HG02943 (cell line): ENCODE data around the gene ACOT7.
"Not testable (repeated sequence)": the region's sequence is repeated elsewhere in the genome, so short reads cannot be mapped to it uniquely, and the experiment has no call there.

Source experiments
- ATAC-seq: cut with Tn5 transposase; IDR thresholded peaks from one replicate; pipeline ENCODE4 v1.9.1; 2021; ENCODE audit warnings: mild to moderate bottlenecking, low read depth, moderate library complexity; ENCODE audit not compliant: unreplicated experiment

Gene ACOT7

GRCh38 chr1:6365047-6365446 is 28.5 kb downstream of the ACOT7 start:
- ATAC-seq, result no peak

DNA sequence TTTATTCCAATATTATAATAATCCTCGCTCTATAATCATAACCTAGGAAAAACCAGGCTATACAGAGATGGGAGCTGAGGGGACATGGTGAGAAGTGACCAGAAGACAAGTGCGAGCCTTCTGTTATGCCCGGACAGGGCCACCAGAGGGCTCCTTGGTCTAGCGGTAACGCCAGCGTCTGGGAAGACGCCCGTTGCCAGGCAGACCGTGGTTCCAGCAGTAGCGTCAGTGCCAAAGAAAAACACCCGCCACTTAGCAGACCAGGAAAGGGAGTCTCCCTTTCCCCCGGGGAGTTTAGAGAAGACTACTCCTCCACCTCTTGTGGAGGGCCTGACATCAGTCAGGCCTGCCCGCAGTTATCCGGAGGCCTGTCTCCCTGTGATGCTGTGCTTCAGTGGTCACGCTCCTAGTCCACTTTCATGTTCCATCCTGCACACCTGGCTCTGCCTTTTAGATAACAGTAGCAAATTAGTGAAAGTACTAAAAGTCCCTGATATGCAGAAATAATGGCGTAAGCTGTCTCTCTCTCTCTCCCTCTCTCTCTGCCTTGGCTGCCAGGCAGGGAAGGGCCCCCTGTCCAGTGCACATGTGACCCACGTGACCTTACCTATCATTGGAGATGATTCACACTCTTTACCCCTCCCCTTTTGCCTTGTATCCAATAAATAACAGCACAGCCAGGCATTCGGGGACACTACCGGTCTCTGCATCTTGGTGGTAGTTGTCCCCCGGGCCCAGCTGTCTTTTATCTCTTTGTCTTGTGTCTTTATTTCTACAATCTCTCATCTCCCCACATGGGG is 30.3 kb downstream of the ACOT7 start:
- ATAC-seq, result not testable (repeated sequence)

DNA sequence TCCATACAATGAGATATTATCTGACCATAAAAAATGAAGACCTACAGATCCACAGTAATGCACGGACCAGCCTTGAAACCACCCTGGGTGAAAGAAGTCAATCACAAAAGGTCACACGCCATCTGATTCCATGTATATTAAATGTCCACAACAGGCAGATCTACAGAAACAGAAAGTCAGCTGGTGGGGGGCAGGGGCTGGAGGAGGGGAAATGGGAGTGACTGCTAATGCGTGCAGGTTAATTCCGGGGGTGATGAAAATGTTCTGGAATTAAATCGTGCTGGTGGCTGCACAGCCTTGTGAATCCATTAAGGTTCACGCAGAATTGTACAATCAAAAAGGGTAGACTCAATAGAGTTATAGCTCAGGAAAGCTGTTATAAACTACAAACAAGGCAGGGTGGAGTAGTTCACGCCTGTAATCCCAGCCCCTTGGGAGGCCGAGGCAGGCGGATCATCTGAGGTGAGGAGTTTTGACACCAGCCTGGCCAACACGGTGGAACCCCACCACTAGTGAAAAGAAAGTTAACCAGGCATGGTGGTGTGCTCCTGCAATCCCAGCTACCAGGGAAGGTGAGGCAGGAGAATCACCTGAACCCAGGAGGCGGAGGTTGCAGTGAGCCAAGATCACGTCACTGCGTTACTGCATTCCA is 32.3 kb downstream of the ACOT7 start:
- ATAC-seq, result no peak

DNA sequence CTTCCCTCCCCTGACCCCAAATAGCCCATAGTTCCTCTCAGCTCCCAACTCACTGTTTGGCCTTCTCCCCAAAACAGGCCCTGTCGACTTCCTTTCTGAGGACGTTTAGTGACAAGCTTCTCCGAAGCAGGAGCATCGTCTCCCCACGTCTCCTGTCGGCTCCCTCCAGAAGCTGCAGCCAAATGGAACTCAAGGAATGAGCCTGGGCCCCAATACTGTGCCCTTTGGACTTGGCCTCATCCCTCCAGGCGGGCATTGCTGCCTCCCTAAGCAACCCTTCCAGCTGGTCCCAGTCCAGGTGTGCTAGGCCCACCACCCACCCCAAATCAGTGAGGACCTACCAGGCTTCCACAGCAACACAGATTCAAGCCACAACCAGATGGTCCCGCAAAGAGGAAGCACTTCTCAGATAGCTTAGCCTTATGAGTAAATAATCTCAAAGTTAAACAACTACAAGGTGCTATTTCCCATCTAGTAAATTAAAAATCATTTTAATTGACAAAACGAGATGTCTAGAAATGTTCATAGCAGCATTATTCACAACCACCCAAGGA is 33.0 kb downstream of the ACOT7 start:
- no peak for ATAC-seq

DNA sequence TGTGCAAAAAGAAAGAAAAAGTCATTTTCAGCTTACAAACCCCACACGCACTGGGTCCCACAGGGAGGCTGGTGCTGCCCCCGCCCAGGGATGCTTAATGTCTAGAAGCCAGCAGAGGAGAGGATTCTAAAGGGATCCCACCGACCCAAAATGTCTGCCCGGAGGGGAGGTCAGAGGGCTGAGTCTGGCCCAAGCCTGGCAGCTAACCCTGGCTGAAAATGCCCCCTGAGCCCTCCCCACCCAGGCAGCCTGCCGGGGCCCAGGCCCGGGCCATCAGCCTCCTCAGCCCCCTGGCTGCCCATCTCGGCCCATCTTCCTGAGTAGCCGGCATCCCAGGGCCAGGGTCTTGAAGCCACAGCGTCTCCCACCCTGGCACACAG is 33.5 kb downstream of the ACOT7 start:
- ATAC-seq, result no peak

GRCh38 chr1:6359216-6360116 is 34.1 kb downstream of the ACOT7 start:
- ATAC-seq, result no peak

DNA sequence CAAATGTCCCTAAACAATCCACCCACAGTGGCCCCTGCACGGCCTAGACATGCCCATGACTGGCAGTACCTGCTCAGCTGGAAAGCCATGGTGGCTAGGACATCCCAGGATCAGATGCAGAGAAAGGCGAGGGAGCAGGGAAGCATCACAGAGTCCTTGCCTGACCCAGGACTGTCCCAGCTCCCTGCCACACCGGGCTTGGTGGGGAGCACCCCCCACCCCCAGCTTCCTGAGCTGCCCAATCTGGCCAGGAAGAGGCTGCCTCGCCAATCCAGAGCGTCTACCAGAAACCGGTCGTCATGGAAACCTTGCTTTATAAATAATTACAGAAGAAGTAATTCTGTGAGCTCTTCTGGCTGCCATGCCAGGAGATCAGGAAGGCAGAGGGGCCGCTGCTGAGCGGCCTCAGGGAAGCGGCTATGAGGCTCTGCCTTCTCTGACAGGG is 34.8 kb downstream of the ACOT7 start:
- ATAC-seq, result no peak

DNA sequence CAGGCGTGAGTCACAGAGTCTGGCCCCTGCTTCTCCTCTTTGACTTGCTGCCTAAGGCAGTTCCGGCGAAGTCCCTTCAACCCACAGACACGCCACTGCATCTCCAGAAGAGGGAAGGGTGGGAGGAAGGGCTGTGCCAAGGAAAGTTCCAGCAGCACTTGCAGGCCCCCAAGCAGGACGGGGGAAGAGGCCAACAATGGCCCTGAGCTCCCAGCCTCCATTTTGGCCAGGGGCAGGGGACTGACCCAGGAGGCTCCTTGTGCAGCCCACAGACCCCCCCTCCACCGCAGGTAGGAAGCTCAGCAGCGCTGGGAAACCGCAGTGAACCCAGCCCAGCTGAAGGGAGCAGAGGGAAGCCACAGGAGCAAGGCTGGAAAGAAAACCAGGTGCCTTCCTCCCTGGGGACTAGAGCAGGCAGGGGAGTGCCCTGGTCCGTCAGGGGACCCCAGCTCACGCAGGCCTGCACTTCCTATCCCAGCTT is 35.4 kb downstream of the ACOT7 start:
- no peak for ATAC-seq

DNA sequence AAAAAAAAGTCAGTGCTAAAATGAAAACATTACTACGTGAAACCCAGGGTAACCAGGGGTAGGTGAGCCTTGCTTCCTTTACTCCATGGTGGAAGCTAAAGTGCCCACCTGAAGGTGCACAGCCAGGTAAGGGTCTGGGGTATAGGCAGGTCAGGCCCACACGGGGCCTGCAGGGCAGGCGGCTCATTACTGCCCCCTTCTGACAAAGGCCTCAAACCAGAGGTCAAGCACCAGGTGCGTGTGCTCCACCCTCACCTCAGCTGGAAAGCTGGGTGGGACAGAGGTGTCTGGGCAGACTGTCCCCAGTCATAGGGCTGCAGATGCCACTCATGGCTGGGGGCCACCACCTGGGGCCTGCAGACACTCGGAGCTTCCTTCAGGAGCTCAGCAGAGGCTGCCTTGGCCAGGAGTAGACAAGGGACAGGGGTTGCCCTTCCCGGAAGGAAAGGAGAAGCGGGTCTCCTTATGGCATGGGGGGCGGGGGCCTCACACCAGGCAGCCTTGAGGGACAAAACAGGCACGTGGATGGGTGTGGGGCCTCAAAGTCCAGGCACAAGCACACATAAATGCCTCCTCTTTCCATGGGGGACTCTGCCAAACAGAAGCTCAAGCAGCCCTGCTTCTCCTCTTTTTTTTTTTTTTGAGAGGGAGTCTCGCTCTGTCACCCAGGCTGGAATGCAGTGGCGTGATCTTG is 36.2 kb downstream of the ACOT7 start:
- no peak for ATAC-seq

- ATAC-seq, result no peak
Observed at GRCh38 chr1:6355621-6356020, 37.9 kb downstream of the ACOT7 start.

GRCh38 chr1:6354659-6355317 is 38.8 kb downstream of the ACOT7 start:
- no peak for ATAC-seq

DNA sequence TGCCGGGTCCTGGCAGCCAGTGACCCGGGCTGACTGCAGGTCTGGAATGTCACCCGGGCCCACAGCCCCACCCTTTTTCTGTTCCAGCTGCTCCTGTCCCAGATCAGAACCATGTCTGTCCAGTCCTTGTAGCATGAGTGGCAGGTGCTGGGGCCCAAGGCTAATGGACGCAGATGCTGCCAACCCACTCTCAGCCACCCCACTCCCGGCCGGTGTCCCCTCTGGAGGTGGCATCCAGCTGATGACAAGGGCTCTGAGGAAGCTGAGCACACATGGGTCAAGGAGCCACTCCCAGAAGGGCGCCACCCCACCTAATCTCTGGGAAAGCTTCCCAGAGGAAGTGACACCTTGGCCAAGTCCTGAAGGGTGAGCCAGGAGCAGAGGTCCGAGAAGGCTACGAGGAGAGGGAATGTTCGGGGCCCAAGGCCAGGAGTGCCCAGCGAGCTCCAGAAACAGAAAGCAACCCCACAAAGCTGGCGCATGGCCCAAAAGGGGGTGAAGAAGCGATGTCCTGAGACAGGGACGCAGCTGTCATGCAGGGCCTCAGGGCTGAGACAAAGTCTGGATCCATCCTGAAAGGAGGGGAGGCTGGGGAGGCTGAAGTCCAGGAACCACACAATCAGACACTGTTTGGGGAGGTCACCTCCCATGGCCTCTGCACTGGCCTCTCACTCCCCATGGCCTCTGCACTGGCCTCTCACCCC is 39.5 kb downstream of the ACOT7 start:
- ATAC-seq, result no peak

DNA sequence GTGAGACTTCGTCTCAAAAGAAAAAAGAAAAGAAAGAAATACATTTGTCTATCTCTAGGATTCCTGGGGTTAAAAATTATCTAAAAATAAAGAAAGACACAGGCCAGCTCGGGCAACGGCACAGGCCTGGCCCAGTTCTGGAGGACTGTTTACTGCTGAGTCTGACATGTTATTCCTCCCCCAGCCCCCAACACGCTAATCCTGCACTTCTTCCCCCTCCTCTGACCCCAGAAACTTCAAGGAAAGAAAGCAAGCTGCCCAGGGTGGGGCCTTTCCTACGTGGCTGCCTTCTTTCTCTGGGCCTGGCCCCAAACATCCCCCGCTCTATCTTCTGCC is 40.0 kb downstream of the ACOT7 start:
- ATAC-seq, result no peak

DNA sequence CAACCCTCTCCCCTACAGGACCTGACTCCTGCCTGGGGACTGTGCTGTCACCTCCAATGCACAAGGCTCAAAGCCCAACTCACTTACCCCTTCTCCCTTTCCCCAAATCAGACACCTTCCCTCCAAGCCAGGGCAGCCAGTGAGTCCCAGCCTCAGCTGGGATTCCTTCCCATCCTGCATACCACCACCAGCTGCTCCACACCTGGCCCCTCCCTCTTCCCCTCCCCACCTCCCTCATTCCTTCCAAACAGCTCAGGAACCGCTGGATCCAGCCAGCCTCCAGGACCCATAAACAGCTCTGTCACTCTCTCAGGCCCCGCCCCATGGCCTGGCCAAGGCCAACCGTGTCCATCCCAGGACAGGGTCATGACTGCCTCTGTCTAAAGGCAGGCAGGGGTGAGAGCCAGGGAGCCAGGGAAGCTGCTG is 41.4 kb downstream of the ACOT7 start:
- no peak for ATAC-seq

DNA sequence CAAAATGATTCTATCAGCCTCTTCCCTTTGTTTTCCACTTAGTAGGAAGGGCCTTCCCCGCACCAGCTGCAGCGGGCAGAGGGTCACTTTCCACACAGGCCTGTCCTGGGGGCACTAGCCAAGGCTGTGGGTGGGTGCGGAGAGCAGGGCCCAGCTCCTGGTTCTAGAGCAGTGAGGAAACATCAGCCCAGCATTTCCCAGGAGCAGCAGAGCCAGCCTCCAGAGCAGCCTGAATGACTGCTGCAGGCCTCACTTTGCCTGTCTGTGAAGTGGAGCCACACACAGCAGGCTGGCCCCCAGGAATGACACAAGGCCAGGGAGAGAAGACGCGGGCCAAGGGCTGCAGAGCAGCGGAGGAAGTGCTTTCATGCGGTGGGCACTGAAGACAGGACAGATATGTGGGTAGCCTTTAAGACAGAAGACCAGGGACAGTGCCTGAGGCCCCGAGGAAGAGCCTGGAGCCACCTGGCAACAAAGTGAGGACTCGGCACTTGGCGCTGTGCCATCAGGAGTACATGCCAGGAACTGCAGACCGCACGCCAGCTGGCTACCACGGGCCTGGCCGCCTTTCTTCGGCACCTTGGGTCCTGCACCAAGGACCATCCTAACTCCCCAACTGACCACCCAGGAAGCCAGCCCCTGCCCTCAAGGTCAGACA is 42.0 kb downstream of the ACOT7 start:
- no peak for ATAC-seq

- no peak for ATAC-seq
Observed at GRCh38 chr1:6350416-6351088, 43.0 kb downstream of the ACOT7 start.

DNA sequence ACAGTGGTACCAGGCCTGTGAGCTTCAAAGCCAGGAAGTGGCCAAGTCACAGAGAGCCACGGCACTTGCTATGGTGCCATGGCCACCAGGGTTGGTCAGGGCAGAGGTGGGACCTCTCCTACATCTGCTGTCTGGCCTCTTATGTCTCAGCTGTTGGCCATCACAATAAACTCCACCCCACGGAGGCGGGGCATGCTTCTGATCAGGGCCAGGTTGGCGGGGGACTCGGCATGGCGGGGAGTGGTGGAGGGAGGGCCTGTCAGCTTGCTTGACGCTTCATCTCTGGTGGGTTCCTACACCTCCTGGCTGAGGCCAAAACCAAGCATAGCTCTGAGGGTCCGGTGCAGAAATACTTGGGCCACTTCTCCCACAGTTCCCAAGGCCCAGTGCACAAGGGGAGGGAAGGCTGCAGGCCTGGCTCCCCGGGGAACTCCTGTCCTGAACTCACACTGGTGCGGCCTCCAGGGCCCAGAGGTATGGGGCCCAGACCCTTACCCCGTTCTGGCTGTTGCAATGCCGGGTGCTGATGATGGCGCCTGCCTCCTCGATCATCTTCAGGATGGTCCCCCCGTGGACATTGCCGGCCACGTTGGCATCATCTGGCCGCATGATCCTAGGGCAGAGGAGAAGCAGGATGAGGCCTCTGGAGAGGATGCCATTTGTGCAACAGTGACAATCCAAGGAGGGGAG is 44.2 kb downstream of the ACOT7 start:
- ATAC-seq, result no peak
